HL-60 (cell line): ENCODE results near the gene DCTD.

Experiments
- DNase-seq, 2 experiments: peaks; one replicate each; pipeline ENCODE4 v3.0.0-alpha.2; 2010 to 2020; ENCODE audit warnings: low read depth in 1 of 2, low spot score in 1 of 2
- H3K27ac ChIP-seq: fragments of 250-450 bp; sonication (Bioruptor Pico); replicated peaks from 2 replicates; pipeline ENCODE4 v1.5.1; 2020; ENCODE audit warnings: mild to moderate bottlenecking, moderate library complexity
- H3K27me3 ChIP-seq: fragments of 250-450 bp; sonication (Bioruptor Pico); 2 replicates; pipeline ENCODE4 v1.5.1; 2021; ENCODE audit warnings: mild to moderate bottlenecking, moderate library complexity; ENCODE audit not compliant: insufficient read depth, poor library complexity, severe bottlenecking
- H3K4me3 ChIP-seq: replicated peaks from 2 replicates; pipeline ENCODE4 v1.5.1; 2011; ENCODE audit warnings: mild to moderate bottlenecking, control low read depth, low read length; ENCODE audit not compliant: insufficient read depth
- CTCF ChIP-seq: IDR thresholded peaks from one replicate; pipeline ENCODE4 v1.5.1; 2011; ENCODE audit warnings: low read length, control low read depth, inconsistent platforms; ENCODE audit not compliant: insufficient read depth
- GABPA ChIP-seq: IDR thresholded peaks from 2 replicates; pipeline ENCODE4 v1.6.1; 2012; ENCODE audit warnings: low read depth
- POLR2AphosphoS5 ChIP-seq: IDR thresholded peaks from 2 replicates; pipeline ENCODE4 v1.6.1; 2012; ENCODE audit warnings: low read depth
- REST ChIP-seq: IDR thresholded peaks from 2 replicates; pipeline ENCODE4 v1.6.1; 2012; ENCODE audit warnings: low read depth; ENCODE audit not compliant: insufficient replicate concordance
- SPI1 ChIP-seq: IDR thresholded peaks from 2 replicates; pipeline ENCODE4 v1.6.1; 2012; ENCODE audit warnings: low read depth, mild to moderate bottlenecking, borderline replicate concordance

DCTD gene

GRCh38 chr4:182918044-182918607, 940 bp upstream of the DCTD start:
- Histone ChIP-seq H3K4me3 (peak overlapping the region; percentile 62), H3K27ac (peak overlapping the region; percentile 78), H3K27me3 (peaks cover 4% of the 10 kb centered on the region)
- DNase-seq: no peak
- TF ChIP-seq CTCF (no peak), POLR2AphosphoS5 (no peak), REST (no peak), SPI1 (no peak), GABPA (no peak)

GRCh38 chr4:182916483-182917181, 554 bp downstream of the DCTD start:
- peak overlapping the region; percentile 62 for H3K4me3 ChIP-seq
- DNase-seq: peak; percentile 22 to 23
- no peaks in the 10 kb centered on the region for H3K27me3 ChIP-seq
- TF ChIP-seq POLR2AphosphoS5 (0 out of 2 replicates have a peak, but pooled peaks have one; percentile 6), SPI1 (no peak)
- H3K27ac ChIP-seq: peak overlapping the region; percentile 75

GRCh38 chr4:182914357-182914756, 2.8 kb downstream of the DCTD start:
- no peak overlapping the region for H3K27ac ChIP-seq
- H3K4me3 ChIP-seq: no peak overlapping the region
- no peak for TF ChIP-seq GABPA
- TF ChIP-seq REST: no peak
- TF ChIP-seq SPI1: no peak
- TF ChIP-seq CTCF: no peak
- no peak for TF ChIP-seq POLR2AphosphoS5
- DNase-seq: no peak
- no peaks in the 10 kb centered on the region for H3K27me3 ChIP-seq

- Histone ChIP-seq H3K27ac (no peak overlapping the region), H3K4me3 (no peak overlapping the region), H3K27me3 (no peaks in the 10 kb centered on the region)
- TF ChIP-seq REST (no peak), GABPA (no peak), CTCF (no peak), POLR2AphosphoS5 (no peak), SPI1 (no peak)
- no peak for DNase-seq
Measured at GRCh38 chr4:182913621-182914020, 3.6 kb downstream of the DCTD start.
